ENCODE results near the gene CDH4.

- TF ChIP-seq TAF1 (IDR thresholded peaks at IDR 0.05; ENCODE audit: control insufficient read depth, extremely low read depth, insufficient read depth, low read length, severe bottlenecking) = no peak
- TF ChIP-seq HNRNPL (IDR thresholded peaks at IDR 0.05; ENCODE audit: low read depth, low read length) = no peak
- no peak for TF ChIP-seq REST (IDR thresholded peaks at IDR 0.05; ENCODE audit: borderline replicate concordance)
- TF ChIP-seq REST (CRISPR knock-in tag; IDR thresholded peaks at IDR 0.05; ENCODE audit: low read depth) = no peak
- TF ChIP-seq USF2 (CRISPR knock-in tag; IDR thresholded peaks at IDR 0.05) = no peak
- no peak for TF ChIP-seq CSDE1 (IDR thresholded peaks at IDR 0.05)
- no peak for TF ChIP-seq GABPB1 (CRISPR knock-in tag; IDR thresholded peaks at IDR 0.05)
- no peak for TF ChIP-seq IRF1 (CRISPR knock-in tag; IDR thresholded peaks at IDR 0.05; ENCODE audit: borderline replicate concordance)
- no peak for TF ChIP-seq ZKSCAN8 (CRISPR knock-in tag; IDR thresholded peaks at IDR 0.05)
- no peak for TF ChIP-seq CBFB (CRISPR knock-in tag; IDR thresholded peaks at IDR 0.05)
Observed at GRCh38 chr20:61257611-61258010, 5.5 kb downstream of the CDH4 start.
